NCI-H524 treated with DMSO at 0.1 percent for 48 hours (cell line): ENCODE data around the gene IRAK2.
"Not testable (repeated sequence)": the region's sequence is repeated elsewhere in the genome, so short reads cannot be mapped to it uniquely, and the experiment has no call there.

Experiments
- DNase-seq: peaks from one replicate; lab custom pipeline; 2025; lab: John Stamatoyannopoulos, UW

Gene IRAK2, protein sequence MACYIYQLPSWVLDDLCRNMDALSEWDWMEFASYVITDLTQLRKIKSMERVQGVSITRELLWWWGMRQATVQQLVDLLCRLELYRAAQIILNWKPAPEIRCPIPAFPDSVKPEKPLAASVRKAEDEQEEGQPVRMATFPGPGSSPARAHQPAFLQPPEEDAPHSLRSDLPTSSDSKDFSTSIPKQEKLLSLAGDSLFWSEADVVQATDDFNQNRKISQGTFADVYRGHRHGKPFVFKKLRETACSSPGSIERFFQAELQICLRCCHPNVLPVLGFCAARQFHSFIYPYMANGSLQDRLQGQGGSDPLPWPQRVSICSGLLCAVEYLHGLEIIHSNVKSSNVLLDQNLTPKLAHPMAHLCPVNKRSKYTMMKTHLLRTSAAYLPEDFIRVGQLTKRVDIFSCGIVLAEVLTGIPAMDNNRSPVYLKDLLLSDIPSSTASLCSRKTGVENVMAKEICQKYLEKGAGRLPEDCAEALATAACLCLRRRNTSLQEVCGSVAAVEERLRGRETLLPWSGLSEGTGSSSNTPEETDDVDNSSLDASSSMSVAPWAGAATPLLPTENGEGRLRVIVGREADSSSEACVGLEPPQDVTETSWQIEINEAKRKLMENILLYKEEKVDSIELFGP

DNA sequence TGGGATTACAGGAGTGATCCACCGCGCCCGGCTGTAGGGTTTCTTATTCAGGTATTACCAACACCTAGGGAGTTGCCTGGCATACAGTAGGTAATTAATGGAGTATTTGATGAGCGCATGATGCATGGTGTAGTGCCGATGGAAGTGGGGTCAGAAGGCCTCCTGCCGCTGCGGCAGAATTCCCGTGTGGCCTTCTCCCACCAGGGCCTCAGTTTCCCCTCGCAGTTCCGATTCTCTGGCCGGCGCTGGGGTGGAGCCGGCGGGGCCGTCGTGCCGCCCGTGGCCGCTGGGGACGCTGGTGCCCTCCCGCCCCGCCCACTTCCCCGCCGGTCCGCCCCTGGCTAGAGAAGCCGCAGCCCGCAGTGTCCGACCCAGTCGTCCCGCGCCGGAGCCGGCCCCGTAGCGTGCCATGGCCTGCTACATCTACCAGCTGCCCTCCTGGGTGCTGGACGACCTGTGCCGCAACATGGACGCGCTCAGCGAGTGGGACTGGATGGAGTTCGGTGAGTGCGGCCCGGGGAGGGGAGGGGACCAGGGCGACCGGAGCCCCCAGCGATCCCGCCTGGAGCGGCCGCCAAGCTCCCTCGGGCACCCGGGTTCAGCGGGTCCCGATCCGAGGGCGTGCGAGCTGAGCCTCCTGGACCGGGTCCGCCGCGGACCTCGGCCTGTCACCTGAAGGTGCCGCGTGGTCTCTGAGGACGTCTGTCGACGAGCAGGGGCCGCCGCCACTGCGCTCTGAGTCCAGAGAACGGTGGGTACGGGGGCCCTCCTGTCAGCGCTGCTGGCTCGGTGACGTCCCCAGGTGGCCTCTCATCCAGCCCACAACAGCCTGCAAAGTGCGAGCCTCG lies at the start of gene IRAK2:
Gene IRAK2, plus strand, starts transcription at position 374 of the 848 bp plus-strand sequence. Its CDS starts 36 bp downstream, at position 410.
- DNase-seq = no peak

GRCh38 chr3:10115326-10116137 lies 49.2 kb upstream of the IRAK2 start, which contains the start of gene BRK1:
TSS of gene BRK1 (plus strand) at chr3:10115675. CDS start at chr3:10115702, 27 bp downstream.
- DNase-seq = peak; percentile 78

DNA sequence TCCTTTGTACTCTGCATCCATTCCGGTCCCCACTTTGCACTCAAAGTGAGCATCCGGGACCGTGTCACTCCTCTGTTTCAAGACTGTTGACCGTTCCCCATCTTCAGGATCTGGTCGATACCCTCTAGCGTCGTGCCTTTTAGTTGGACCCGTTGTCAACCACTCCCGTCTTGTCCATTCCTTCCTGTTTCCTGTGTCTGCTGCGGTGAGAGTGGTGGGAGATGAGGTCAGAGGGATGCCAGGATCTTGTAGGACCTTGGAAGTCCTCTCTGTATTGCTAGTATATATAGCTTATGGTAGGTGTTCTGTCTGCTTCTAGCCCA lies 48.6 kb upstream of the IRAK2 start:
- DNase-seq = no peak

GRCh38 chr3:10116928-10117327 lies 47.8 kb upstream of the IRAK2 start:
- no peak for DNase-seq

- DNase-seq = no peak
Observed at GRCh38 chr3:10119376-10119775, 45.3 kb upstream of the IRAK2 start.

- no peak for DNase-seq
Observed at GRCh38 chr3:10121064-10121463, 43.7 kb upstream of the IRAK2 start.

- no peak for DNase-seq
Observed at GRCh38 chr3:10122724-10123123, 42.0 kb upstream of the IRAK2 start.

GRCh38 chr3:10135872-10136271 lies 28.8 kb upstream of the IRAK2 start:
- DNase-seq = not testable (repeated sequence)

- no peak for DNase-seq
Observed at GRCh38 chr3:10136426-10137005, 28.2 kb upstream of the IRAK2 start.

- DNase-seq = no peak
Observed at GRCh38 chr3:10137178-10137577, 27.5 kb upstream of the IRAK2 start.

GRCh38 chr3:10140996-10141546 lies 23.6 kb upstream of the IRAK2 start:
- no peak for DNase-seq

GRCh38 chr3:10142707-10143560 lies 21.8 kb upstream of the IRAK2 start:
- no peak for DNase-seq

GRCh38 chr3:10145685-10146084 lies 19.0 kb upstream of the IRAK2 start:
- DNase-seq = no peak

- DNase-seq = no peak
Observed at GRCh38 chr3:10149226-10149625, 15.5 kb upstream of the IRAK2 start.

DNA sequence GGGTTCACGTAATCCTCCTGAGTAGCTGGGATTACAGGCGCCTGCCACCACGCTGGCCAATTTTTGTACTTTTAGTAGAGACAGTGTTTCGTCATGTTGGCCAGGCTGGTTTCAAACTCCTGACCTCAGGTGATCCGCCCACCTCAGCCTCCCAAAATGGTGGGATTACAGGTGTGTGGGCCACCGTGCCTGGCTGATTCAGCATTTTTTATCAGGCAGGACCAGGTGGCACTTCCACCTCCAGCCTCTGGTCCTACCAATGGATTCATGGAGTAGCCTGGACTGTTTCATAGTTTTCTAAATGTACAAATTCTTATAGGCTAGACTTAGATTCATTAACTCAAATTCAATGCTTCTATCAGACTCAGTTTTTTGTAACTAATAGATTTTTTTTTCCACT lies 13.7 kb upstream of the IRAK2 start:
- DNase-seq = no peak

GRCh38 chr3:10154335-10155122 lies 10.2 kb upstream of the IRAK2 start:
- DNase-seq = no peak

GRCh38 chr3:10155123-10155472 lies 9.6 kb upstream of the IRAK2 start:
- DNase-seq = no peak

- DNase-seq = no peak
Observed at GRCh38 chr3:10155658-10156057, 9.1 kb upstream of the IRAK2 start.

GRCh38 chr3:10157031-10157430 lies 7.7 kb upstream of the IRAK2 start:
- no peak for DNase-seq
